HepG2 (cell line): ENCODE measurements around the gene PATE1.

Experiments
- GABPB1 ChIP-seq: IDR thresholded peaks from 2 replicates; pipeline ENCODE4 v1.6.1; 2016; ENCODE audit warnings: mild to moderate bottlenecking, missing genetic modification reagents, moderate library complexity, missing compliant biosample characterization
- HES4 ChIP-seq: sonication (generic); formaldehyde crosslinking; IDR thresholded peaks from 2 replicates; pipeline ENCODE4 v1.9.0; 2021; ENCODE audit warnings: mild to moderate bottlenecking, missing genetic modification reagents, borderline replicate concordance
- MAZ ChIP-seq, 2 experiments: sonication (generic) in 1 of 2; formaldehyde crosslinking in 1 of 2; IDR thresholded peaks; 2 replicates each; pipeline versions ENCODE4 v1.5.0 to v1.6.1; 2012 to 2020; ENCODE audit warnings: low read depth in 2 of 2, mild to moderate bottlenecking in 2 of 2, borderline replicate concordance in 1 of 2, improper control_type of control experiment in 1 of 2, low read length in 1 of 2, missing genetic modification reagents in 1 of 2, moderate library complexity in 1 of 2
- MTF1 ChIP-seq: sonication (generic); formaldehyde crosslinking; IDR thresholded peaks from 2 replicates; pipeline ENCODE4 v1.5.0; 2020; ENCODE audit warnings: missing genetic modification reagents
- NBN ChIP-seq: fragments of 450-650 bp; conservative IDR thresholded peaks from 2 replicates; pipeline ENCODE4 v1.6.1; 2017
- POLR2AphosphoS5 ChIP-seq: IDR thresholded peaks from 2 replicates; pipeline ENCODE4 v1.6.1; 2012; ENCODE audit warnings: low read depth, low read length
- RFX5 ChIP-seq: IDR thresholded peaks from 2 replicates; pipeline ENCODE4 v1.6.1; 2011; ENCODE audit warnings: low read depth, low read length, improper control_type of control experiment
- ZC3H4 ChIP-seq: sonication (generic); formaldehyde crosslinking; IDR thresholded peaks from 2 replicates; pipeline ENCODE4 v1.4.0; 2020; ENCODE audit warnings: missing genetic modification reagents, borderline replicate concordance
- ZNF30 ChIP-seq: sonication (generic); formaldehyde crosslinking; IDR thresholded peaks from 2 replicates; pipeline ENCODE4 v1.5.0; 2020; ENCODE audit warnings: mild to moderate bottlenecking, missing genetic modification reagents
- ZNF335 ChIP-seq: sonication (generic); formaldehyde crosslinking; IDR thresholded peaks from 2 replicates; pipeline ENCODE4 v1.4.0; 2020; ENCODE audit warnings: missing genetic modification reagents
- TF ChIP-seq, protein P1 (sequence below): sonication (generic); formaldehyde crosslinking; IDR thresholded peaks from 2 replicates; pipeline ENCODE4 v1.5.0; 2020; ENCODE audit warnings: mild to moderate bottlenecking, missing genetic modification reagents, moderate library complexity
- TF ChIP-seq, protein P2 (sequence below): sonication (generic); formaldehyde crosslinking; IDR thresholded peaks from 2 replicates; pipeline ENCODE4 v1.4.0; 2020; ENCODE audit warnings: missing genetic modification reagents
- TF ChIP-seq, protein P3 (sequence below): sonication (generic); formaldehyde crosslinking; IDR thresholded peaks from 2 replicates; pipeline ENCODE4 v1.4.0; 2020; ENCODE audit warnings: missing genetic modification reagents, borderline replicate concordance

DNA sequence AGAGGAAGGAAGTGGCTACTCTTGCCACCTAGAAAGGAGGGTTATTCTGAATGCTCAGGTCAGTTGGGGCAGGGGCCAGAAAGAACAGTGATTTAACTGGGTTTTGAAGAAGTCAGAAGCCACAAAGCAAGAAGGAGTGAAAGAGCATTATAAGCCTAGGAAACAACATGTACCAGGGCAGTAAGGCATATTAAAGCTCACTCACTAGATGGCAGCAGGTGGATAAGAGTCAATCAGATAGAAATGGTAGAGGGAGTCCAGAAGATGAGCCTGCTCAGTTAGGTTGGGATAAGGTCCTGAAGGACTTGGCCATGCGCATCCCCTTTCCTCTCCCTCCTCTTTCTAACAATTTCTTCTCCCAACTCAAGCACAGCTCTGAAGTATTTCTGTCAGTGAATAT lies 22.0 kb upstream of the PATE1 start:
- no peak for TF ChIP-seq RFX5
- TF ChIP-seq, protein P1, sequence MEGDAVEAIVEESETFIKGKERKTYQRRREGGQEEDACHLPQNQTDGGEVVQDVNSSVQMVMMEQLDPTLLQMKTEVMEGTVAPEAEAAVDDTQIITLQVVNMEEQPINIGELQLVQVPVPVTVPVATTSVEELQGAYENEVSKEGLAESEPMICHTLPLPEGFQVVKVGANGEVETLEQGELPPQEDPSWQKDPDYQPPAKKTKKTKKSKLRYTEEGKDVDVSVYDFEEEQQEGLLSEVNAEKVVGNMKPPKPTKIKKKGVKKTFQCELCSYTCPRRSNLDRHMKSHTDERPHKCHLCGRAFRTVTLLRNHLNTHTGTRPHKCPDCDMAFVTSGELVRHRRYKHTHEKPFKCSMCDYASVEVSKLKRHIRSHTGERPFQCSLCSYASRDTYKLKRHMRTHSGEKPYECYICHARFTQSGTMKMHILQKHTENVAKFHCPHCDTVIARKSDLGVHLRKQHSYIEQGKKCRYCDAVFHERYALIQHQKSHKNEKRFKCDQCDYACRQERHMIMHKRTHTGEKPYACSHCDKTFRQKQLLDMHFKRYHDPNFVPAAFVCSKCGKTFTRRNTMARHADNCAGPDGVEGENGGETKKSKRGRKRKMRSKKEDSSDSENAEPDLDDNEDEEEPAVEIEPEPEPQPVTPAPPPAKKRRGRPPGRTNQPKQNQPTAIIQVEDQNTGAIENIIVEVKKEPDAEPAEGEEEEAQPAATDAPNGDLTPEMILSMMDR (CRISPR knock-in tag) = peak; percentile 42
- no peak for TF ChIP-seq ZNF335 (CRISPR knock-in tag)
- no peak for TF ChIP-seq NBN
- no peak for TF ChIP-seq GABPB1
- no peak for TF ChIP-seq POLR2AphosphoS5
- TF ChIP-seq, protein P2, sequence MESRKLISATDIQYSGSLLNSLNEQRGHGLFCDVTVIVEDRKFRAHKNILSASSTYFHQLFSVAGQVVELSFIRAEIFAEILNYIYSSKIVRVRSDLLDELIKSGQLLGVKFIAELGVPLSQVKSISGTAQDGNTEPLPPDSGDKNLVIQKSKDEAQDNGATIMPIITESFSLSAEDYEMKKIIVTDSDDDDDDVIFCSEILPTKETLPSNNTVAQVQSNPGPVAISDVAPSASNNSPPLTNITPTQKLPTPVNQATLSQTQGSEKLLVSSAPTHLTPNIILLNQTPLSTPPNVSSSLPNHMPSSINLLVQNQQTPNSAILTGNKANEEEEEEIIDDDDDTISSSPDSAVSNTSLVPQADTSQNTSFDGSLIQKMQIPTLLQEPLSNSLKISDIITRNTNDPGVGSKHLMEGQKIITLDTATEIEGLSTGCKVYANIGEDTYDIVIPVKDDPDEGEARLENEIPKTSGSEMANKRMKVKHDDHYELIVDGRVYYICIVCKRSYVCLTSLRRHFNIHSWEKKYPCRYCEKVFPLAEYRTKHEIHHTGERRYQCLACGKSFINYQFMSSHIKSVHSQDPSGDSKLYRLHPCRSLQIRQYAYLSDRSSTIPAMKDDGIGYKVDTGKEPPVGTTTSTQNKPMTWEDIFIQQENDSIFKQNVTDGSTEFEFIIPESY = no peak
- no peak for TF ChIP-seq ZNF30 (CRISPR knock-in tag)
- no peak for TF ChIP-seq HES4
- no peak for TF ChIP-seq MTF1
- TF ChIP-seq ZC3H4 = no peak
- TF ChIP-seq MAZ (IDR thresholded peaks at IDR 0.05; ENCODE audit: borderline replicate concordance, low read depth, low read length) = no peak
- TF ChIP-seq MAZ (CRISPR knock-in tag; IDR thresholded peaks at IDR 0.05; ENCODE audit: low read depth) = no peak
- TF ChIP-seq, protein P3, sequence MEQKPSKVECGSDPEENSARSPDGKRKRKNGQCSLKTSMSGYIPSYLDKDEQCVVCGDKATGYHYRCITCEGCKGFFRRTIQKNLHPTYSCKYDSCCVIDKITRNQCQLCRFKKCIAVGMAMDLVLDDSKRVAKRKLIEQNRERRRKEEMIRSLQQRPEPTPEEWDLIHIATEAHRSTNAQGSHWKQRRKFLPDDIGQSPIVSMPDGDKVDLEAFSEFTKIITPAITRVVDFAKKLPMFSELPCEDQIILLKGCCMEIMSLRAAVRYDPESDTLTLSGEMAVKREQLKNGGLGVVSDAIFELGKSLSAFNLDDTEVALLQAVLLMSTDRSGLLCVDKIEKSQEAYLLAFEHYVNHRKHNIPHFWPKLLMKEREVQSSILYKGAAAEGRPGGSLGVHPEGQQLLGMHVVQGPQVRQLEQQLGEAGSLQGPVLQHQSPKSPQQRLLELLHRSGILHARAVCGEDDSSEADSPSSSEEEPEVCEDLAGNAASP (CRISPR knock-in tag) = no peak
